ENCODE results near the gene GRID1.

Gene GRID1

GRCh38 chr10:86182595-86182994 lies 184.0 kb downstream of the GRID1 start:
- H3K4me1 ChIP-seq (ENCODE audit: insufficient read depth, low read length, severe bottlenecking), result no peaks in the 10 kb centered on the region
- no peak for TF ChIP-seq CTCF (IDR thresholded peaks at IDR 0.05; ENCODE audit: low read length)
- TF ChIP-seq EZH2 (IDR thresholded peaks at IDR 0.05; ENCODE audit: borderline replicate concordance, low read length), result no peak
- no peak overlapping the region for H3K9ac ChIP-seq (ENCODE audit: low read length)
- H3K27ac ChIP-seq (ENCODE audit: low read depth, low read length, poor library complexity, severe bottlenecking), result no peak overlapping the region
- H3K4me3 ChIP-seq (ENCODE audit: low read depth, low read length, poor library complexity, severe bottlenecking), result no peak overlapping the region
- no peak overlapping the region for H3K4me2 ChIP-seq (ENCODE audit: low read length)
- H3K9me3 ChIP-seq (ENCODE audit: low read length), result no peaks in the 10 kb centered on the region
- no peaks in the 10 kb centered on the region for H4K20me1 ChIP-seq (ENCODE audit: insufficient read depth, low read length)
- no peaks in the 10 kb centered on the region for H3K36me3 ChIP-seq (ENCODE audit: insufficient read depth, low read length)
- no peaks in the 10 kb centered on the region for H3F3A ChIP-seq (ENCODE audit: insufficient read depth, low read length)
- H2AFZ ChIP-seq (ENCODE audit: low read length), result no peak overlapping the region
- H3K27me3 ChIP-seq (ENCODE audit: insufficient read depth, low read length), result no peaks in the 10 kb centered on the region
- H3K79me2 ChIP-seq (ENCODE audit: insufficient read depth, low read length), result no peaks in the 10 kb centered on the region
- no peaks in the 10 kb centered on the region for H3K9me2 ChIP-seq (ENCODE audit: low read depth, low read length)

- no peaks in the 10 kb centered on the region for H4K20me1 ChIP-seq (ENCODE audit: insufficient read depth, low read length)
- H3K9me2 ChIP-seq (ENCODE audit: low read depth, low read length), result no peaks in the 10 kb centered on the region
- H3K36me3 ChIP-seq (ENCODE audit: insufficient read depth, low read length), result no peaks in the 10 kb centered on the region
- H3K9ac ChIP-seq (ENCODE audit: low read length), result no peak overlapping the region
- no peaks in the 10 kb centered on the region for H3K9me3 ChIP-seq (ENCODE audit: low read length)
- H3K27me3 ChIP-seq (ENCODE audit: insufficient read depth, low read length), result no peaks in the 10 kb centered on the region
- H3F3A ChIP-seq (ENCODE audit: insufficient read depth, low read length), result no peaks in the 10 kb centered on the region
- H3K79me2 ChIP-seq (ENCODE audit: insufficient read depth, low read length), result no peaks in the 10 kb centered on the region
- no peak overlapping the region for H3K4me3 ChIP-seq (ENCODE audit: low read depth, low read length, poor library complexity, severe bottlenecking)
- H3K27ac ChIP-seq (ENCODE audit: low read depth, low read length, poor library complexity, severe bottlenecking), result no peak overlapping the region
- TF ChIP-seq CTCF (IDR thresholded peaks at IDR 0.05; ENCODE audit: low read length), result no peak
- no peak for TF ChIP-seq EZH2 (IDR thresholded peaks at IDR 0.05; ENCODE audit: borderline replicate concordance, low read length)
- H3K4me2 ChIP-seq (ENCODE audit: low read length), result no peak overlapping the region
- H3K4me1 ChIP-seq (ENCODE audit: insufficient read depth, low read length, severe bottlenecking), result no peaks in the 10 kb centered on the region
- H2AFZ ChIP-seq (ENCODE audit: low read length), result no peak overlapping the region
These were observed 184.4 kb downstream of the GRID1 start for GRCh38 chr10:86182150-86182549.

GRCh38 chr10:86180861-86181260 lies 185.7 kb downstream of the GRID1 start:
- Histone ChIP-seq H3K9me3 (ENCODE audit: low read length) (no peaks in the 10 kb centered on the region), H3K79me2 (ENCODE audit: insufficient read depth, low read length) (no peaks in the 10 kb centered on the region), H3K9me2 (ENCODE audit: low read depth, low read length) (no peaks in the 10 kb centered on the region), H4K20me1 (ENCODE audit: insufficient read depth, low read length) (no peaks in the 10 kb centered on the region), H3K9ac (ENCODE audit: low read length) (no peak overlapping the region), H3K27ac (ENCODE audit: low read depth, low read length, poor library complexity, severe bottlenecking) (no peak overlapping the region), H3K27me3 (ENCODE audit: insufficient read depth, low read length) (no peaks in the 10 kb centered on the region), H3K4me3 (ENCODE audit: low read depth, low read length, poor library complexity, severe bottlenecking) (no peak overlapping the region), H3K36me3 (ENCODE audit: insufficient read depth, low read length) (no peaks in the 10 kb centered on the region), H3K4me1 (ENCODE audit: insufficient read depth, low read length, severe bottlenecking) (no peaks in the 10 kb centered on the region), H3K4me2 (ENCODE audit: low read length) (no peak overlapping the region), H2AFZ (ENCODE audit: low read length) (no peak overlapping the region), H3F3A (ENCODE audit: insufficient read depth, low read length) (no peaks in the 10 kb centered on the region)
- TF ChIP-seq EZH2 (IDR thresholded peaks at IDR 0.05; ENCODE audit: borderline replicate concordance, low read length) (no peak), CTCF (IDR thresholded peaks at IDR 0.05; ENCODE audit: low read length) (no peak)
